HG02852 (cell line): Measurements from ENCODE around the gene CCDC87.
"Not testable (repeated sequence)": the region's sequence is repeated elsewhere in the genome, so short reads cannot be mapped to it uniquely, and the experiment has no call there.

ENCODE experiments used
- ATAC-seq: cut with Tn5 transposase; IDR thresholded peaks from one replicate; pipeline ENCODE4 v1.9.1; 2021; ENCODE audit warnings: mild to moderate bottlenecking, moderate library complexity; ENCODE audit not compliant: unreplicated experiment

CCDC87 gene

GRCh38 chr11:66617155-66617834, 24.4 kb upstream of the CCDC87 start:
- ATAC-seq, result peak; percentile 13

- peak; percentile 89 for ATAC-seq
Observed at GRCh38 chr11:66616379-66617154, 23.7 kb upstream of the CCDC87 start, which contains the start of gene RBM14. Gene RBM14 (plus strand): TSS chr11:66616630. CDS start chr11:66616721, 91 bp downstream.

- no peak for ATAC-seq
Observed at GRCh38 chr11:66614073-66614472, 21.2 kb upstream of the CCDC87 start.

DNA sequence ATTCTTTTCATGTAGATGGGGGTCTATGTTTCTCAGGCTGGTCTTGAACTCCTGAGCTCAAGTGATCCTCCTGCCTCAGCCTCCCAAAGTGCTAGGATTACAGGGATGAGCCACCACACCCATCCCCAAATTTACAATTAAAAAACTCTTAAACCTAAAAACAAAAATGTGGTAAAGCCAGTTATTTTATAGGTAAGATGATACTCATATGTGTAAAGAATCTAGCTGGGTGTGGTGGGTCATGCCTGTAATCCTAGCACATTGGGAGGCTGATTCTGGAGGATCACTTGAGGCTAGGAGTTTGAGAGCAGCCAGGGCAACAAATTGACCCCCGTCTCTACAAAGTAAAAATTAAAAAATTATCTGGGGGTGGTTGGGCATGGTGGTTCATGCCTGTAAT, 19.6 kb upstream of the CCDC87 start:
- ATAC-seq, result no peak

GRCh38 chr11:66609721-66610617, 17.1 kb upstream of the CCDC87 start:
- no peak for ATAC-seq

- no peak for ATAC-seq
Observed at GRCh38 chr11:66607126-66607834, 14.4 kb upstream of the CCDC87 start.

DNA sequence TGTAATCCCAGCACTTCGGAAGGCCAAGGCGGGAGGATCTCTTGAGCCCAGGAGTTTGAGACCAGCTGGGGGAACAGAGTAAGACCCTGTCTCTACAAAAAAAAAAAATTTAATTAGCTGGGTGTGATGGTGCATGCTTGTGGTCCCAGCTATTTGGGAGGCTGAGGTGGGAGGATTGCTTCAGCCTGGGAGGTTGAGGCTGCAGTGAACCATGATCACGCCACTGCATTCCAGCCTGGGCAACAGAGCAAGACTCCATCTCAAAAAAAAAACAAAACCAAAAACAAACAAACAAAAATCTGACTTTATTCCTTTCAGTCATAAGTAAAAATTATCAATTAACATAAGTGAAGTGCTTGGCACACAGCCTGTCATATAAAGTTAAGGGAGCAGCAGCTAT, 13.7 kb upstream of the CCDC87 start:
- not testable (repeated sequence) for ATAC-seq

- ATAC-seq, result no peak
Observed at GRCh38 chr11:66604155-66604554, 11.3 kb upstream of the CCDC87 start.

DNA sequence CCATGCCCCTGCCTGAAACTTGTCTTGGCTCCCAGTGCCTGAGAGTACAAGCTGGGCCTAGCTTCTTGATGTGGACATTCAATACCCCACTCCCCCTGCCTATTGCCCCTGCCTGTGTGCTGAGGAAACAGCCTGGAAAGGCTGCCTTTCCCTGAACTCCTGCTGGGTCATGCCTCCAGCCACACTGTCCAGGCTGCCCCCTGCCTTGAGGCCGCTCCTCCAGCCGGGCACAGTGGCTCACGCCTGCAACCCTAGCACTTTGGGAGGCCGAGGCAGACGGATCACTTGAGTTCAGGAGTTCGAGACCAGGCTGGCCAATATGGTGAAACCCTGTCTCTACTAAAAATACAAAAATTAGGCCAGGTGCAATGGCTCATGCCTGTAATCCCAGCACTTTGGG, 10.2 kb upstream of the CCDC87 start:
- no peak for ATAC-seq

DNA sequence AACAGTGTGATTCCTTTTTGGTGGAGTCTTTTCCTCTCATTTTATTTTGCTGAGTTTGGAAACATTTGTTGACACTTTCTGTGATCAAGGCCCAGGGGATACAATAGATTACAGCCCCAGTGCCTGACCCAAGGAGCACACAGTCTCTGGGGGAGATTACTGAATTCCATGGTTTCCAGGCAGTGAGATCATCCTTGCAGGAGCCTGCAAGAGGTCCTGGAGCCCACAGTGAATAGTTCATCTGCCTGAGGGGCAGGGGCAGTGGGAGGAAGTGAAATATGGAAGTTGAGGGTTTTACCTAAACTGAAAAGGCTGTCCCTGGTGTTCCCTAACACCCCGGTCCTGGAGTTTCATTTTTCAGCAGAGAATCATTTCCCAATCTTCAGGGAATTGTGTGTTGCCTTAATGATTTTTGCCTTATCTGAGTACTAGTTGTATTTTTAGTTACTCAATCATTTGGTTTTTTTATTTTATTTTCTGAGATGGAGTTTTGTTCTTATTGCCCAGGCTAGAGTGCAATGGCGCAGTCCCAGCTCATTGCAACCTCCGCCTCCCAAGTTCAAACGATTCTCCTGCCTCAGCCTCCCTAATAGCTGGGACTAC, 7.9 kb upstream of the CCDC87 start:
- ATAC-seq, result no peak

DNA sequence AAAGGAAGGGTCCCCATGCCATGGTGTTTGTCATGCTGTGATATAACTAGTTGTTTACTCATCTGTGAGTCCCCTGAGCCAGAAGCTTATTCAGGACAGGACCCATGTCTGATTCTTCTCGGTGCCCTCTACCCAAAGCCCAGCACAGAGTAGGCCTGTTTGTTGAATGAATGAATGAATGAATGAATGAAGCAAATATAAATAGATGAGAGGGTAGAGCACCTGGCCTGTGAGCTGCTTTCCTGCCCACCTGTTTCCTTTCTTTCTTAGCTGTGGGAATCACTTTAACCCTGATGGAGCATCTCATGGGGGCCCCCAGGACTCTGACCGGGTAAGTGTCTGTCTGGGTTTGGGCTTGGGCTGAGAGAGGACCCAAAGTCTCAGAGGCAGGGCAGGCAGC, 7.4 kb upstream of the CCDC87 start:
- ATAC-seq, result no peak

GRCh38 chr11:66598993-66599392, 6.1 kb upstream of the CCDC87 start:
- ATAC-seq, result no peak

- no peak for ATAC-seq
Observed at GRCh38 chr11:66595245-66595904, 2.5 kb upstream of the CCDC87 start.

GRCh38 chr11:66593650-66594049, 787 bp upstream of the CCDC87 start:
- ATAC-seq, result no peak

DNA sequence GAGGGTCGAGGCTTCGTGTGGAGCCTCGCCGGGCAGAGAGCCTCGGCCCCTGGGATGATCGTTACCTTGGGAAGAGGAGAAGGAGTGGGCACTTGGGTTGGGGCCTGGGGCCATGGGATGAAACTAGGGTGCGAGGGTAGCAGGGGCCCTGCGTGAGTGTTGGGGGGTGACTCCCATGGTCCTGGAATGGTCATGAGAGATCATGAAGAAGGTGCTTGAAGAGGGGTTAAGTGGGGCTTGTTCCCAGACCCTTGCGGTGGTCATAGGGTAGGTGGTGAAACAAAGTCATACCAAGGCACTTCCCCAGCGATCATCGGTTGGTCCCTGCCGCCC, 406 bp upstream of the CCDC87 start:
- ATAC-seq, result no peak

GRCh38 chr11:66591175-66591574, 1.7 kb downstream of the CCDC87 start:
- no peak for ATAC-seq

- ATAC-seq, result no peak
Observed at GRCh38 chr11:66589996-66590675, 2.7 kb downstream of the CCDC87 start.

DNA sequence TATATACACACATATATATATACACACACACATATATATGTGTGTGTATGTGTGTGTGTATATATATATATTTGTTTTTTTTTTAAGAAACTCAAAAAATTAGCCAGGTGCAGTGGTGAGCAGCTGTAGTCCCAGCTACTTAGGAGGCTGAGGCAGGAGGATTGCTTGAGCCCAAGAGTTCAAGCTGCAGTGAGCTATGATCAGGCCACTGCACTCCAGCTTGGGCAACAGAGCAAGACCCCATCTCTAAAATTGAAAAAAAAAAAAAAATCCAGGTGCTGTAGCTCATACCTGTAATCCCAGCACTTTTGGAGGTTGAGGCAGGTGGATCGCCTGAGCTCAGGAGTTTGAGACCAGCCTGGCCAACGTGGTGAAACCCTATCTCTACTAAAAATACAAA, 3.5 kb downstream of the CCDC87 start:
- not testable (repeated sequence) for ATAC-seq

DNA sequence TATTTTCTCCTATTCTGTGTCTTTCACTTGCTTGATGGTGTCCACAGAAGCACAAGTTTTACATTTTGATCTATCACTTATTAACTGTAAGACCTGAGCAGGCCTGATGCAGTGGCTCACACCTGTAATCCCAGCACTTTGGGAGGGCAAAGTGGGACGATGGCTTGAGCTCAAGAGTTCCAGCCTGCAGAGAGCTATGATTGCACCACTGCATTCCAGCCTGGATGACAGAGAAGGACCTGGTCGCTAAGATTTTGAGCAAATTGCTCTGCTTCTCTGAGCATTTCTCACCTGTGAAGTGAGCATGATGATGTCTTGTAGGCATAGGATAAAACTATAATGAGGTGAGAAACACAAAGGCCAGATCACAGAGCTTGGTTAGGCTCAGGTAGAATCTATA, 6.7 kb downstream of the CCDC87 start:
- ATAC-seq, result no peak
